Gastroesophageal sphincter (tissue), 3 donors: ENCODE results near the gene DLK2.

ENCODE experiments used
- POLR2A ChIP-seq, 2 donors: fragments of 450-650 bp; IDR thresholded peaks; one replicate each; pipeline ENCODE4 v1.6.1; 2017; ENCODE audit warnings: antibody characterized with exemption in 2 of 2, mild to moderate bottlenecking in 2 of 2, moderate library complexity in 1 of 2
- POLR2AphosphoS5 ChIP-seq: sonication (generic); formaldehyde crosslinking; IDR thresholded peaks from one replicate; pipeline ENCODE4 v1.6.1; 2017; ENCODE audit warnings: antibody characterized with exemption
- TF ChIP-seq, protein P1 (sequence below), 4 experiments: fragments of 200-600 bp in 2 of 4; fragments of 450-650 bp in 2 of 4; sonication (generic) in 1 of 4; IDR thresholded peaks; one replicate each; pipeline ENCODE4 v1.5.1; 2017 to 2019; ENCODE audit warnings: antibody characterized with exemption in 4 of 4, mild to moderate bottlenecking in 2 of 4, moderate library complexity in 2 of 4

DNA sequence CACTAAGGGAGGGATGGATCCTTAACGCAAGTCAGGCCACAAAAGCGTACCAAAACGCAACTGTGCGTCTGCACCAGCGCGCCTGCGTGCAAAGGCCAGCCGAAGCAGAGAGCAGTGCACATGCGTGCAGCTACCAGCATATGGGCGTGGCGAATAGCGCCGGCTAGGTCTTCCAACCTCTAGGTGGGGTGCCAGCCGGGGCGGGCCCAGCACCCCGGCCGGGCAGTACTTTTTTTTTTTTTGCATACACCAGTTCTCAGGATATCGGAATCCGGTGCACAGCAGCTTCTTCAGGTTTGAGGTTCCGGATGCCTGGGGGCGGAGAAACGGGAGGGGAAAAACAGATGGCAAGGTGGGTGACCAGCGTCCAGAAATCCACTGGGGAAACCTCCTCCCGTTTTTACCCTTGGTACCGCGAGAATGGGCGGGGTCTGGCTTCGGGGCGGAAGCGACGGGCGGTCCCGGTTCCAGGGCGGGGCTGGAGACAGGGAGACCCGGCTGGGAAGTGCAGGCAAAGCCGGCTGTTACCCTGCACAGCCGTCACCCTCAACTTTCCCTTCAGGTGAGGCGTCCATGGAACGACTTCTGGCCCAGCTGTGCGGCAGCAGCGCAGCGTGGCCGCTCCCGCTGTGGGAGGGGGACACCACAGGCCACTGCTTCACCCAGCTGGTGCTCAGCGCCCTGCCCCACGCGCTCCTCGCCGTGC lies 27.8 kb downstream of the DLK2 start, which contains the start of gene ABCC10:
- TF ChIP-seq, protein P1, sequence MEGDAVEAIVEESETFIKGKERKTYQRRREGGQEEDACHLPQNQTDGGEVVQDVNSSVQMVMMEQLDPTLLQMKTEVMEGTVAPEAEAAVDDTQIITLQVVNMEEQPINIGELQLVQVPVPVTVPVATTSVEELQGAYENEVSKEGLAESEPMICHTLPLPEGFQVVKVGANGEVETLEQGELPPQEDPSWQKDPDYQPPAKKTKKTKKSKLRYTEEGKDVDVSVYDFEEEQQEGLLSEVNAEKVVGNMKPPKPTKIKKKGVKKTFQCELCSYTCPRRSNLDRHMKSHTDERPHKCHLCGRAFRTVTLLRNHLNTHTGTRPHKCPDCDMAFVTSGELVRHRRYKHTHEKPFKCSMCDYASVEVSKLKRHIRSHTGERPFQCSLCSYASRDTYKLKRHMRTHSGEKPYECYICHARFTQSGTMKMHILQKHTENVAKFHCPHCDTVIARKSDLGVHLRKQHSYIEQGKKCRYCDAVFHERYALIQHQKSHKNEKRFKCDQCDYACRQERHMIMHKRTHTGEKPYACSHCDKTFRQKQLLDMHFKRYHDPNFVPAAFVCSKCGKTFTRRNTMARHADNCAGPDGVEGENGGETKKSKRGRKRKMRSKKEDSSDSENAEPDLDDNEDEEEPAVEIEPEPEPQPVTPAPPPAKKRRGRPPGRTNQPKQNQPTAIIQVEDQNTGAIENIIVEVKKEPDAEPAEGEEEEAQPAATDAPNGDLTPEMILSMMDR (IDR thresholded peaks at IDR 0.05), result peak in 3 of 4 experiments; percentile 39 to 58 (median 47)
- peak; percentile 39 to 56 for TF ChIP-seq POLR2A (IDR thresholded peaks at IDR 0.05)
- peak; percentile 63 for TF ChIP-seq POLR2AphosphoS5
